Effector memory CD8-positive, alpha-beta T cell (primary cell): ENCODE results near the gene SLC25A13.

Experiments
- ATAC-seq: fragments of 150-1000 bp; cut with Tn5 transposase; replicated peaks from 2 replicates; pipeline ENCODE4 v1.10.0; 2021; ENCODE audit warnings: mild to moderate bottlenecking, moderate library complexity
- DNase-seq, 3 experiments: peaks; one replicate each; pipeline ENCODE4 v3.0.0; 2021
- H3K27ac Mint-ChIP-seq, 2 donors: one replicate each; pipeline ENCODE4 v1.8.0; 2022; ENCODE audit warnings: mild to moderate bottlenecking in 2 of 2, mixed read lengths in 2 of 2, moderate library complexity in 2 of 2
- H3K27me3 Mint-ChIP-seq, 2 donors: one replicate each; pipeline ENCODE4 v1.8.0; 2022; ENCODE audit warnings: mixed read lengths in 2 of 2
- H3K36me3 Mint-ChIP-seq: one replicate; pipeline ENCODE4 v1.8.0; 2022; ENCODE audit warnings: mild to moderate bottlenecking, moderate library complexity, mixed read lengths; ENCODE audit not compliant: insufficient read depth
- H3K4me1 Mint-ChIP-seq, 2 donors: one replicate each; pipeline ENCODE4 v1.8.0; 2022; ENCODE audit warnings: low read depth in 2 of 2, mixed read lengths in 2 of 2
- H3K4me3 Mint-ChIP-seq, 2 donors: one replicate each; pipeline ENCODE4 v1.8.0; 2022; ENCODE audit warnings: mild to moderate bottlenecking in 2 of 2, mixed read lengths in 2 of 2, moderate library complexity in 2 of 2
- H3K9me3 Mint-ChIP-seq, 2 donors: one replicate each; pipeline ENCODE4 v1.8.0; 2022; ENCODE audit warnings: mixed read lengths in 2 of 2

Gene SLC25A13

DNA sequence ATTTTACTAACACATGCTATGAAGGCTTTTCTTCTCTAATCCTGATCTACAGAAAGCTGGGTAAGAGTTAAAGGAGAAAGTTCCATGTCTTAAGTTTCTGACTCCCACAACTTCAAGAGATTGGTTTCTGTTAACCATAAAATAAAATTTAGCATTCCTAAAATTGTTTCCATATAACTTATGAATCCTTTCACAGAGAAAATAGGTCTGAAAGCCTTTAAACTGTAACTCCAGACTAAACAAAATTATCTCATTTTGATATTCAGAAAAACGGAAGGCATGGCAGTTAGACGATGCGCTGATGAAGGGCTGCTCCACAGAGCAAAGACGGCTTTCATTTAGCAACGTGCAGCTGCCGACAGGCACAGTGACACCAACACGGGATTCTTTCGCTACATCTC lies 133.3 kb downstream of the SLC25A13 start:
- DNase-seq (no peak), ATAC-seq (no peak)
- Mint-ChIP-seq H3K4me1 (peaks cover 0 to 2% of the 10 kb centered on the region in 2 donors), H3K4me3 (no peak overlapping the region), H3K27ac (no peak overlapping the region), H3K27me3 (no peaks in the 10 kb centered on the region), H3K9me3 (no peaks in the 10 kb centered on the region), H3K36me3 (peaks cover 28% of the 10 kb centered on the region)

DNA sequence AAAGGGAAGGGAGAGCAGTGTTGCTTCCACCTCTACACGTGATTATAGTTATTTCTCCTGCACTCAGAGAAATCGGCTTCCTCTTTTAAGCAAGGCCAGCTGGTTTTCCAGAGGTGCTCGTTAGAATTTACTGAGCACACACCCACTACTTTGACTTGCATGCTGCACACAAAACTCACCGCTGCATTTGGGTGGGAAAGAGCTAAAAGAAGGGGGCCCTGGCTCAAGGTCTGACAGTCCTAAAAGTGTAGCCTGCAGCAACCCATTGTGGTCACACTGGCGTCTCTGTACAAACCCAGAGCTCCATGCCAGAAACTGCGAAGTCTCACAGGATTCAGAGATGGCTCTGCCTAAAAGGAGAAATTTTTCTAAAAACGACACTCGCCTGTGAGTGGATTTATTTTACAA lies 133.7 kb downstream of the SLC25A13 start:
- DNase-seq = no peak

DNA sequence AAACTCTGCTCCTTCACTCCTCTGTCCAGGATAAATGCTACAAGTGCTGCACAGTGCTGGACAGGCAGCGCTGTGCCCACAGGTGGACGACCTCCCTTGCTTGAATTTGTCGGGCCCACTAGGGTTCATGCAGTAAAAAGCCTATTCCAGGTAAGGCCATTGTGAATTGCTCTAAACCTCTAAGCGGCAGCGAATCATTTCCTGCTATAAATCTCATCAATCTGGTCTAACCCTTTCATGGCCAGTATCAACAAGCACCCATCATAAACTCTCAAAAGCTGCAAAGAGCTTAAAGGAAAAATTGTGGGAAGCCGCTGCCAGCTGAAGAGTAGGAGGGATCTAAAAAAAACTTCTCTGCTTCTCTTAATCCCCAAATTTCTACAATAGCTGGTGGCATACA lies 134.2 kb downstream of the SLC25A13 start:
- Mint-ChIP-seq H3K9me3 (no peaks in the 10 kb centered on the region), H3K4me1 (peaks cover 0 to 2% of the 10 kb centered on the region in 2 donors), H3K27ac (no peak overlapping the region), H3K36me3 (peaks cover 30% of the 10 kb centered on the region), H3K4me3 (no peak overlapping the region), H3K27me3 (no peaks in the 10 kb centered on the region)
- DNase-seq = no peak
- no peak for ATAC-seq

More for the DNA sequence above, 133.7 kb downstream of the SLC25A13 start:
- Mint-ChIP-seq H3K36me3 (peaks cover 28% of the 10 kb centered on the region), H3K4me1 (peaks cover 0 to 2% of the 10 kb centered on the region in 2 donors), H3K4me3 (no peak overlapping the region), H3K27me3 (no peaks in the 10 kb centered on the region), H3K9me3 (no peaks in the 10 kb centered on the region), H3K27ac (no peak overlapping the region)
- no peak for ATAC-seq

DNA sequence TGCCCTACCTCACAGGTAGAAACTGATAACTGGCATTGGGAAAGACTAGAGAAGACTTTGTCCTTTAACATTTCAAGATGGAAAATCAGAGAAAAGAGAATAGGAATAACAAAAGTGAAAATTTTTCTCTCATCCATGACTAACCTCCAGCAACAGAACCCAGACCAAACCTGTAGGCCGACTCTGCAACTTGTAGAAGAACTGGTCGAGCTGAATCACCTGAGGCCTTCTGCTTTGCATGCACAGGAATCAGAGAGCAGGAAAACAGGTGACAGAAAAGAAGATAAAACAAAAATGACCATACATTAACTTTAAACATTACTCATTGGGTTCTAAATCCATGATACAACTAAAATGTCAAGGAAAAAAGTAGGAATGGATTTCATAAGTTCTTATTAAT lies 137.1 kb downstream of the SLC25A13 start:
- H3K9me3 Mint-ChIP-seq = no peaks in the 10 kb centered on the region
- H3K27ac Mint-ChIP-seq = no peak overlapping the region
- DNase-seq (no peak), ATAC-seq (no peak)
- H3K27me3 Mint-ChIP-seq = no peaks in the 10 kb centered on the region
- peaks cover 0 to 2% of the 10 kb centered on the region in 2 donors for H3K4me1 Mint-ChIP-seq
- H3K36me3 Mint-ChIP-seq = peaks cover 21% of the 10 kb centered on the region
- H3K4me3 Mint-ChIP-seq = no peak overlapping the region

DNA sequence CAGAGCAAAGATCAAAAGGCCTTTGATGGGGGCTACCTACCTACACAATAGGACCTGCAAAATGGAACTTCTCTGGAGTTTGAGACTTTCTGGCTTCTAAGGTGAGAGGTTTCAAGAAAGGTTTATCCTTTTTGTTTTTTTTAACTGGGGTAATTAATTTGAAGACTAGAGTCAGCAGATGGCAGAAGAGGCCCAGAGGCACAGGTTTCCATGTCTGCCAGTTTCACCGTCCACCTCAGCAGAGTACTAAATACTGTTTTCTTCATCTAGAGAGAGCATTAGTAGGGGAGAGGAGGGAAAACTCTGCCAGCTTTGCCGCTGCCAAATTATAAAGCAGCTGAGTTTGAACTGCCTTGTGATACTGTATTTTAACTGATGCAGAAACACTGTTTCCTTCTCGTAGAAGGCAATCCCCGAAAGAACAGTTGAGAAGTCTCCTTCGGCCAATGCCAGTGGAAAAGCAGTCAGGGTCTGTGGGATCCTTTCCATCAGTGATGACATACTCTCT lies 138.7 kb downstream of the SLC25A13 start:
- peaks cover 0 to 2% of the 10 kb centered on the region in 2 donors for H3K4me1 Mint-ChIP-seq
- peaks cover 12% of the 10 kb centered on the region for H3K36me3 Mint-ChIP-seq
- DNase-seq (no peak), ATAC-seq (no peak)
- no peak overlapping the region for H3K4me3 Mint-ChIP-seq
- no peak overlapping the region for H3K27ac Mint-ChIP-seq
- H3K9me3 Mint-ChIP-seq = no peaks in the 10 kb centered on the region
- H3K27me3 Mint-ChIP-seq = no peaks in the 10 kb centered on the region

DNA sequence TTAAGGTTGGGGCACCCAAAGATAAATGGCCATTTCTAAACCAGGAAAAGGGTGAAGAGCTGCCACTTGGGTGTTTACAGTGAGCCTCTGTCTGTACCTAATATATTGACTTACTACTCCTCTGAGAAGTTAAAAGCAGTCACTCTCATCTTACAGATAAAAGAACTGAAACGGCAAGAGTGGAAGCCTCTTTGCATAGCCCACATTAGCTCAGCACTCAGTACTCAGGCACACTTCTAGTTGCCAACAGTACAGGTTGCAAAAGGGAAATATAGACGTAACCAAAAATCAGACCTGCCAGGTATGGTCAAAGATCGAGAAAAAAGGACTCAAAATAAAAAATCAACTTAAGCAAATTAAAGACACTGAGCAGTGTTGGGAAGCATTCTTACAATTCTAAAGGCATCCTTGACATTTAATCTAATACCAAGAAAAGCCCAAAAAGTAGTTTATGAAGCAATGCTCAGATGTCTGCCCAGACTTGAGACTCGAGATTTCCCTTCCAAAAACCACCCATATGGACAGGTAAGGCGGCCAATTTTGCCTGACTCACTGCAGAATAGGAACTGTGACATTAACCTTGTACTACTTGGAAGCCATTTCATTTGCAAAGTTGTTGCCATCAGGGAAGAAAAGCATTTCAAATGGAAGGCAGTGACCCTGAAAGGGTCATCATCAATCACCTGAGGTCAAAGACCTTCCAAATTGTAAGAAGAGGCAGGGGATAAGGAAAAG lies 139.3 kb downstream of the SLC25A13 start:
- DNase-seq = no peak
- peaks cover 0 to under 1% of the 10 kb centered on the region in 2 donors for H3K4me1 Mint-ChIP-seq
- H3K36me3 Mint-ChIP-seq = peaks cover 12% of the 10 kb centered on the region
- H3K4me3 Mint-ChIP-seq = no peak overlapping the region
- no peaks in the 10 kb centered on the region for H3K27me3 Mint-ChIP-seq
- no peak for ATAC-seq
- H3K27ac Mint-ChIP-seq = no peak overlapping the region
- H3K9me3 Mint-ChIP-seq = no peaks in the 10 kb centered on the region

DNA sequence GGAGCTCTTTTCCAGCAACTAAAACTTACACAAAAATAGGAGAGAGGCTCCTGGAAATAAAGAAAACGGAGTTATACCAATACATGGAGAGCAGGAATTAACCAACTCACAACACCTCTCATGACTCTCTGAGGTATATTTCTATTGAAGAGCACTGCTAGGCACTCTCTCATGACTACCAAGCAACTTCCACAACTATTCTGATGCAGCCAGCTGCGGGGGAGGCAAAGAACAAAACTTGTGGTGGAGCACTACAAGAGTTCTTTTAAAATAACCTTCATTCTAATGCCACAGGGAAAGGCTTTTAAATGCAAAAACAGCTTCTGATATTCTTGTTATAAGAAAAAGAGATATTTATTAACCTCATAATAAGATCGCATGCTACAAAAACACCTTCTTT lies 140.7 kb downstream of the SLC25A13 start:
- H3K27me3 Mint-ChIP-seq = no peaks in the 10 kb centered on the region
- H3K4me3 Mint-ChIP-seq = no peak overlapping the region
- no peaks in the 10 kb centered on the region for H3K9me3 Mint-ChIP-seq
- DNase-seq (no peak), ATAC-seq (no peak)
- H3K4me1 Mint-ChIP-seq = no peaks in the 10 kb centered on the region
- no peak overlapping the region for H3K27ac Mint-ChIP-seq
- H3K36me3 Mint-ChIP-seq = peaks cover 12% of the 10 kb centered on the region

DNA sequence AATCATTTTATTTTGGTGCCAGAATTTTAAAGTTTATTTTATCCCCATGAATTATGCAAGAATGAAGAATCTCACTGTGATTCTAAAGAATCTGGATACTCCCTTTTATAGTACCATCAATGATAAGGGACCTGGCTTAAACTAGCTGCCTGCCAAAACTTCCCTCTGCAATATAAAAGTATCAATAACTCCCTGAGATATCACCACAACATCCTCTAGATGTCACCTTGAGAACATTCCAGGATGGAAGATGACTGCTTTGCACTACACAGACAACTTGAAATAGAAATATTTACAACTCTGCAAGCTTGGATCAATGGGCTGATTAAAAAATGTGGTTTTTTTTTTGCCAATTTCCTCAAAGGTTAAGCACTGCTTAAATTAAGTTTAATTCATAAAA lies 142.1 kb downstream of the SLC25A13 start:
- Mint-ChIP-seq H3K27me3 (no peaks in the 10 kb centered on the region), H3K4me3 (no peak overlapping the region), H3K9me3 (no peaks in the 10 kb centered on the region), H3K27ac (no peak overlapping the region), H3K4me1 (no peaks in the 10 kb centered on the region), H3K36me3 (peaks cover 8% of the 10 kb centered on the region)
- DNase-seq (no peak), ATAC-seq (no peak)

DNA sequence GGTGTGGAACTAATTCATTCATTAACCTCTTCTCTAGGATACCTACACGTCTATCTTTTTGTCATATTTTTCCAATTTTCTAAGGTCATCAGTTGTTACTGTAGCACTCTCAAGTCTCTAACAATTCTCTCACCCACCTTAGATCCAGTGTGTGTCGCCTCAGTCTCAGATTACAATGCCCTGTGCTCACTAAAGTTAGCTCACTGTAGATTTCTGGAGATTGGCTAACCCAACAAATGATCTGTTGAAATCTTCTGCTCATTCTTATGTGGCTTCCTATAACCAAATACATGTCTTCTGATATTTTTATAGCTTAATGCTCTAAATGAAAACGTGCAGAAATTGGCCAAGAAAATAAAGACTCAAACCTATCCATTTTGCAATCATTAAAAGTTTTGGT lies 142.6 kb downstream of the SLC25A13 start:
- H3K9me3 Mint-ChIP-seq = no peaks in the 10 kb centered on the region
- no peaks in the 10 kb centered on the region for H3K4me1 Mint-ChIP-seq
- no peaks in the 10 kb centered on the region for H3K27me3 Mint-ChIP-seq
- H3K4me3 Mint-ChIP-seq = no peak overlapping the region
- no peak for DNase-seq
- no peak overlapping the region for H3K27ac Mint-ChIP-seq
- peaks cover 5% of the 10 kb centered on the region for H3K36me3 Mint-ChIP-seq
- ATAC-seq = no peak

DNA sequence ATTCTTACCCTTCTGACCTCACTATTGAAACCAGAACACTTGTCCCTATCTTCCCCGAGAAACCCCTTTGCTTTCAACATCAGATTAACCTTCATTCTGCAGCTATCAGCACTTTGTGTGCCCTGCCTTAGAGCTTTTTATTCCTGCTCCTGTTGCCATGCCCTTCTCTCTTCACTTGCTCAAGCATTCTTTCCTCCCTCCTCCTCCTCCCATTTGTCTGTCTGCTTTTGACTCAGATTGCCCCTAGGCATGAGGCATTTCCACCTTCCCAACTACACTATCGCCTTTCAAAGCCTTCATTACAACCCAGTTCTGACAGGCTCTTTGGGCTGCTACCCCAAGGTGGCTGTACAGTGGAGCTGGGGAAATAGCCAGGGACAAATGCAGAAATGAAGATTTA lies 143.3 kb downstream of the SLC25A13 start:
- ATAC-seq (no peak), DNase-seq (no peak)
- Mint-ChIP-seq H3K9me3 (no peaks in the 10 kb centered on the region), H3K27ac (no peak overlapping the region), H3K4me1 (no peaks in the 10 kb centered on the region), H3K36me3 (peaks cover 5% of the 10 kb centered on the region), H3K27me3 (no peaks in the 10 kb centered on the region), H3K4me3 (no peak overlapping the region)

DNA sequence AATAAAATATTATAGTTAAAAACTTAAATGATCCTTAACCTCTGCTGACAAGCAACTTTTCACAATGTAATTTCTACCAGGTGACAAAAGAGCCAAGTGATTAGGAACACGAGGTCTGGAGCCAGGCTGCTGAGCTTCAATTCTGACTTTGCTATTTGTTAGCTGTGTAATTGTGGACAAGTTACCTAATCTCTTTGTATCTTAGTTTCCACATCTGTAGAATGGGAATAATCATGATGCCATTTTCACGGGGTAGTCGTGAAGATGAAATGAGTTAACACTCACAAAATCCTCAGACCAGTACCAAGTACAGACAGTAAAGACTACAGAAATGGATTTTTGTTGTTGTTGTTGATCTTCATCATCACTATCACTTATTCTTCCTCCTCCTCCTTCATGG lies 144.5 kb downstream of the SLC25A13 start:
- no peak for DNase-seq
- no peaks in the 10 kb centered on the region for H3K27me3 Mint-ChIP-seq
- H3K4me1 Mint-ChIP-seq = no peaks in the 10 kb centered on the region
- no peak overlapping the region for H3K4me3 Mint-ChIP-seq
- no peaks in the 10 kb centered on the region for H3K9me3 Mint-ChIP-seq
- no peak for ATAC-seq
- no peaks in the 10 kb centered on the region for H3K36me3 Mint-ChIP-seq
- no peak overlapping the region for H3K27ac Mint-ChIP-seq

DNA sequence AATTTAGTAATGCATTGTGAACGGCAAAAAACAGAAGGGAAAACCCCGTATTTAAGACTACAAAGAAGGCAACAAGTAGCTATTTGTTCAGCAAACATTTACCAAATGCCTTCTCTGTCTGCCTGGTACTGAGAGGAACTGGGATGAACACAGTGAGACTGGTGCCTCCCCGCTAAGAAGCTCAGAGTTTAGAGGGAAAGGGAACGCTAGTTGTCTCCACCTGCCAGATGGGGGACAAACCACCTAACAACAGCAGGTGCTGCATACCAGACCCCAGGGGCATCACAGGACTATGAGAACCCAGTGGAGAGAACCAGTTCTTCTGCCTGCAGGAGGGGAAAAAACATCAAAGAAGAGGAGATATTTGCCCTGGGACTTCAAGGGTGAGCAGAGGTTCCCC lies 147.1 kb downstream of the SLC25A13 start:
- DNase-seq (no peak), ATAC-seq (no peak)
- Mint-ChIP-seq H3K9me3 (no peaks in the 10 kb centered on the region), H3K27ac (no peak overlapping the region), H3K27me3 (no peaks in the 10 kb centered on the region), H3K4me3 (no peak overlapping the region), H3K4me1 (no peaks in the 10 kb centered on the region), H3K36me3 (no peaks in the 10 kb centered on the region)

DNA sequence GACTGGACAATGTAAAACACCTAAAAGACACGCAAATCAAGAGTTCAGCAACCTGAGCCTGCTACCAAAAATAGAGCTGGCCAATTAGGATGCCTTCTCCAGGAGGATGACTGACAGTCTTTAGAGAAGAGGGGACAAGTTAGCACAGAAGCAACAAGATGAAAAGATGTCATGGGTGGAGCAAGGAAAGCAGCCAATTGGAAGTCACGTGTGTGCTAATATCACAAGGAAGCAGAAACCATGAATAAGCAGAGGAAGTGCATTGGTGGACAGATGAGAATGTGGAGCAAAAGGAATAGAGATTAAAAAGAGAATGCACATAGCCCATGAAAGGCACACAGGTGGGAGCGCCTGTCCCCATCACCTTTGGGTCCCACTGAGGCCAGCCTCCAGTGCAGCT lies 148.1 kb downstream of the SLC25A13 start:
- Mint-ChIP-seq H3K4me3 (no peak overlapping the region), H3K27ac (no peak overlapping the region), H3K36me3 (peaks cover 2% of the 10 kb centered on the region), H3K4me1 (no peaks in the 10 kb centered on the region), H3K9me3 (no peaks in the 10 kb centered on the region), H3K27me3 (no peaks in the 10 kb centered on the region)
- ATAC-seq (no peak), DNase-seq (no peak)

DNA sequence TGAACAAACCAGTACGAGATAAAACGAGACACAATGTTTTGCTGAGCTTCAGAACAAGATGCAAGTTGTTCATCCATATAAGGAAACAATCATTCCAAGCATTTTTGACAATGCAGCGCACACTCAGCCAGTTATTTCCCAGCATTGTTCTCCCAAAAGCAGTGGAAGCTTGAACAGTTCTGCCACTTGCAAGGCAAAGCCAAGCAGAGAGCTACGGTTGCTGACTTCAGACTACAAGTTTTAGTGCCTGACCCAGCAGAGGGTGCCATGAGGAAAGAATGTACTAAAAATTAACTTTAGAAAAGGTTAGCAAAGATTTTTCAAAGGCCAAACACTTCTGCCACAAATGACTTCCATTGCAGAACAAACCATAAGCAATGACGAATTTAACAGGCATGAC lies 152.5 kb downstream of the SLC25A13 start:
- no peak for ATAC-seq
- H3K9me3 Mint-ChIP-seq = no peaks in the 10 kb centered on the region
- no peaks in the 10 kb centered on the region for H3K4me1 Mint-ChIP-seq
- H3K27ac Mint-ChIP-seq = no peak overlapping the region
- DNase-seq = no peak
- H3K4me3 Mint-ChIP-seq = no peak overlapping the region
- no peaks in the 10 kb centered on the region for H3K27me3 Mint-ChIP-seq
- peaks cover 2% of the 10 kb centered on the region for H3K36me3 Mint-ChIP-seq
